ENCODE data around the gene TAOK3. TPM values are rescaled to one million over a fixed set of nuclear protein-coding genes. Genes with fewer than 3 reads are reported as not detected.

The TAOK3 gene
- total RNA-seq (2022; extraction: Qiagen RNA extraction; ENCODE audit: low read depth): 7.5 to 13.4 TPM (median 9.8 TPM) in 5 replicates

GRCh38 chr12:118372541-118373495 is at the start of gene TAOK3:
Gene TAOK3, minus strand, starts transcription at chr12:118372907. Its CDS starts 117,340 bp downstream, at chr12:118255567.

GRCh38 chr12:118376089-118377020 is 3.6 kb upstream of the TAOK3 start, which contains the start of gene SUDS3:
Gene SUDS3, plus strand, starts transcription at chr12:118376555. Its CDS starts 137 bp downstream, at chr12:118376692.

GRCh38 chr12:118135788-118136558 is 236.7 kb downstream of the TAOK3 start, which contains the start of gene PEBP1:
Gene PEBP1, plus strand, starts transcription at chr12:118136124. Its CDS starts 86 bp downstream, at chr12:118136210.

GRCh38 chr12:118103601-118104382 is 268.9 kb downstream of the TAOK3 start, which contains the start of gene VSIG10:
Gene VSIG10, minus strand, starts transcription at chr12:118104011. Its CDS starts 340 bp downstream, at chr12:118103671.

Other genes with a start within 250 kb of the TAOK3 start
- gene PEBP1, start 236.8 kb downstream of the TAOK3 start, total RNA-seq (2022; extraction: Qiagen RNA extraction; ENCODE audit: low read depth): 234 to 295 TPM (median 272 TPM) in 5 replicates
- gene SUDS3, start 3.6 kb upstream of the TAOK3 start, total RNA-seq (2022; extraction: Qiagen RNA extraction; ENCODE audit: low read depth): 11.6 to 16.6 TPM (median 16.1 TPM) in 5 replicates